ENCODE data around the gene CPSF4L. TPM values are rescaled to one million over a fixed set of nuclear protein-coding genes. Genes with fewer than 3 reads are reported as not detected.

Gene CPSF4L
- total RNA-seq, 1 experiment from 2014 or later: not detected

DNA sequence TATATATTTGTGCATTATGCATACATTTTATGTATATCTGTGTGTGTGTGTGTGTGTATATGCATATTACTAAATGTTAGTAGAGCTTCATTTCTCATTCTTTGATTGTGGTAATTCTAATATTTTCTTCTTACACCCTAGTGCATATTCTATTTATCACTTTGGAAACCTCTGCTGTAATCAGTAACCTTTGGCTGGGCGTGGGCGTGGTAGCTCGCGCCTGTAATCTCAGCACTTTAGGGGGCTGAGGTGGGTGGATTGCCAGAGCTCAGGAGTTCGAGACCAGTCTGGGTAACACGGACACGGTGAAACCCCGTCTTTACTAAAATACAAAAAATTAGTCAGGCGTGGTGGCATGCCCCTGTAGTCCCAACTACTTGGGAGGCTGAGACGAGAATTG lies 26.9 kb downstream of the CPSF4L start:
- intact Hi-C loops (cut with micrococcal nuclease; ENCODE audit: unreplicated experiment): loop anchor here (5.0 kb wide), 1 partner anchor 507 kb away; no protein-coding TSS in a partner anchor

DNA sequence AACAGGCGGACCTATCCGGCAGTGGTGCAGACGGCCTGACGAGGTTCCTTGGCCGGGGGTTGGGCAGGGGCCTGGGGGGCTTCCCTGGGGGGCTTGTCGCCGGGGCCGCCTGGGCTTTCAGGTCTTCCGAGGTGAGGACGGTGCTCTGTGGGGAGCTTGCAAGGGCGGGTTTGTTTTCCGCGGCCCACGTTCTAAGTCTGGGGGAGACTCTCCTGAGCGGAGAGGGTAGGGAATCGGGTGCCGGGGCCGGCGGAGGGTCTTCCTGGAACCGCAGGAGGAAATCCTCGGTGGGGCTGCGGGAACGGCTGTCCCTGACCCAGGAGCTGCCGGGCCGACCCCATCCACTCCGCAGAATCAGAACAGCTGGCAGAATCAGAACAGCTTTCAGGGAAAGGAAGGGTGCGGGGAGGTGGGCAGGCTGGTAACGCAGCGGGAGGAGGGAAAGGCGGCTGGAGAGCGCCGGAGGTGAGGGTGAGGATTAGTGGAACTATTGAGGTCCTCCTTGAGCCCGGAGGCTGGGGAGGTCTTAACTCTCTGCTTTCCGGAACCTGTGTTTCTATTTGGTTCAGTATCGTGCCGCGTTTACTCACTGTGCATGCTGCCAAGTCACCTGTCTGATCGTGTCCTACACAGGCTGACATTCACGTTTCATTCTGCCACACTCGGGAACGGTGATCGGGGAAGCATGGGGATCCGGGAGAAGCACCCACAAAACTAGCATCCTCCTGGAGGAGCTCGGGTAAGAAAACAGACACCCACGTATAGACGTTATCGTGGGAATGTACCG lies 28.9 kb downstream of the CPSF4L start:
- Histone ChIP-seq H3K27me3 (replicated peaks; ENCODE audit: control insufficient read depth, insufficient read depth, low read length) (no peaks in the 10 kb centered on the region), H3K4me3 (ENCODE audit: low read depth, low read length) (peak overlapping the region; percentile 84), H3K9me3 (no peaks in the 10 kb centered on the region), H3K4me1 (peaks cover 19% of the 10 kb centered on the region), H3K36me3 (ENCODE audit: control insufficient read depth, insufficient read depth, low read length) (peaks cover 2% of the 10 kb centered on the region)
- H3K27ac Mint-ChIP-seq (ENCODE audit: unreplicated experiment): peak overlapping the region; percentile 98
- CTCF ChIA-PET: interaction anchor here (0.6 to 1.5 kb wide), 10 partner anchors 13 to 508 kb away, joined by 3 to 9 read pairs (median 6); partner anchors contain the start of gene COG1
- peaks cover 12% of the 10 kb centered on the region for H3K4me1 Mint-ChIP-seq (ENCODE audit: low read depth, unreplicated experiment)
- no peaks in the 10 kb centered on the region for H3K27me3 Mint-ChIP-seq (ENCODE audit: insufficient read depth, unreplicated experiment)
- DNase-seq: peak; percentile 52 to 60
- no peak for TF ChIP-seq CTCF (IDR thresholded peaks at IDR 0.05; ENCODE audit: insufficient read depth in 1 of 2, low read depth in 1 of 2, low read length in 1 of 2, severe bottlenecking in 1 of 2, unreplicated experiment in 1 of 2)
- intact Hi-C loops (cut with micrococcal nuclease; ENCODE audit: unreplicated experiment): loop anchor here (1.0 to 5.0 kb wide), 2 partner anchors 39 to 505 kb away; partner anchors contain the start of gene COG1
- H3K4me3 Mint-ChIP-seq (ENCODE audit: unreplicated experiment): peak overlapping the region; percentile 92
- POLR2A ChIA-PET: interaction anchor here (0.5 to 0.7 kb wide), 7 partner anchors 16 to 1556 kb away, joined by 3 to 4 read pairs (median 3); no protein-coding TSS in a partner anchor
- no TSS peak for BruUV-seq (replicated peaks)
- no peaks in the 10 kb centered on the region for H3K9me3 Mint-ChIP-seq (ENCODE audit: unreplicated experiment)
- peaks cover 41% of the 10 kb centered on the region for H3K36me3 Mint-ChIP-seq (ENCODE audit: insufficient read depth, unreplicated experiment)

More for the DNA sequence above, 26.9 kb downstream of the CPSF4L start:
- Histone ChIP-seq H3K9me3 (no peaks in the 10 kb centered on the region), H3K4me3 (ENCODE audit: low read depth, low read length) (no peak overlapping the region), H3K4me1 (peaks cover 7% of the 10 kb centered on the region), H3K27me3 (replicated peaks; ENCODE audit: control insufficient read depth, insufficient read depth, low read length) (no peaks in the 10 kb centered on the region), H3K36me3 (ENCODE audit: control insufficient read depth, insufficient read depth, low read length) (peaks cover 2% of the 10 kb centered on the region)
- Mint-ChIP-seq H3K9me3 (ENCODE audit: unreplicated experiment) (no peaks in the 10 kb centered on the region), H3K4me1 (ENCODE audit: low read depth, unreplicated experiment) (no peaks in the 10 kb centered on the region), H3K27me3 (ENCODE audit: insufficient read depth, unreplicated experiment) (no peaks in the 10 kb centered on the region), H3K4me3 (ENCODE audit: unreplicated experiment) (no peak overlapping the region), H3K27ac (ENCODE audit: unreplicated experiment) (no peak overlapping the region), H3K36me3 (ENCODE audit: insufficient read depth, unreplicated experiment) (peaks cover 50% of the 10 kb centered on the region)
- BruUV-seq (replicated peaks): no TSS peak
- ChIA-PET CTCF (no interaction called here), POLR2A (no interaction called here)
- no peak for DNase-seq
- TF ChIP-seq CTCF (IDR thresholded peaks at IDR 0.05; ENCODE audit: insufficient read depth in 1 of 2, low read depth in 1 of 2, low read length in 1 of 2, severe bottlenecking in 1 of 2, unreplicated experiment in 1 of 2): no peak

- Mint-ChIP-seq H3K27me3 (ENCODE audit: insufficient read depth, unreplicated experiment) (no peaks in the 10 kb centered on the region), H3K27ac (ENCODE audit: unreplicated experiment) (peak overlapping the region; percentile 98), H3K9me3 (ENCODE audit: unreplicated experiment) (no peaks in the 10 kb centered on the region), H3K4me3 (ENCODE audit: unreplicated experiment) (peak overlapping the region; percentile 92), H3K36me3 (ENCODE audit: insufficient read depth, unreplicated experiment) (peaks cover 41% of the 10 kb centered on the region), H3K4me1 (ENCODE audit: low read depth, unreplicated experiment) (peaks cover 12% of the 10 kb centered on the region)
- ChIA-PET CTCF (interaction anchor here (0.6 to 1.5 kb wide), 13 partner anchors 14 to 675 kb away, joined by 3 to 9 read pairs (median 4); partner anchors contain the start of gene COG1), POLR2A (interaction anchor here (0.5 to 0.7 kb wide), 6 partner anchors 15 to 1611 kb away, joined by 3 to 4 read pairs (median 3); no protein-coding TSS in a partner anchor)
- peak; percentile 96 to 98 for DNase-seq
- intact Hi-C loops (cut with micrococcal nuclease; ENCODE audit: unreplicated experiment): loop anchor here (1.0 to 5.0 kb wide), 2 partner anchors 39 to 505 kb away; partner anchors contain the start of gene COG1
- no TSS peak for BruUV-seq (replicated peaks)
- TF ChIP-seq CTCF (IDR thresholded peaks at IDR 0.05; ENCODE audit: insufficient read depth in 1 of 2, low read depth in 1 of 2, low read length in 1 of 2, severe bottlenecking in 1 of 2, unreplicated experiment in 1 of 2): peak in 1 of 2 experiments; percentile 32
- H3K4me3 ChIP-seq (ENCODE audit: low read depth, low read length): peak overlapping the region; percentile 84
- H3K4me1 ChIP-seq: peaks cover 23% of the 10 kb centered on the region
- no peaks in the 10 kb centered on the region for H3K9me3 ChIP-seq
- no peaks in the 10 kb centered on the region for H3K27me3 ChIP-seq (replicated peaks; ENCODE audit: control insufficient read depth, insufficient read depth, low read length)
- H3K36me3 ChIP-seq (ENCODE audit: control insufficient read depth, insufficient read depth, low read length): peaks cover 2% of the 10 kb centered on the region
Observed at GRCh38 chr17:73231841-73232586, 29.7 kb downstream of the CPSF4L start.

All from Caco-2 (cell line).